ENCODE data around the gene CLSTN3.

CLSTN3 gene

GRCh38 chr12:7193674-7194073 is 63.5 kb downstream of the CLSTN3 start:
- Mint-ChIP-seq H3K27ac (no peak overlapping the region), H3K4me3 (no peak overlapping the region), H3K27me3 (ENCODE audit: low read depth) (no peaks in the 10 kb centered on the region), H3K36me3 (ENCODE audit: low read depth) (peaks cover 17% of the 10 kb centered on the region), H3K4me1 (ENCODE audit: low read depth) (peaks cover 15% of the 10 kb centered on the region), H3K9me3 (no peaks in the 10 kb centered on the region)

GRCh38 chr12:7197841-7198240 is 67.7 kb downstream of the CLSTN3 start:
- Mint-ChIP-seq H3K36me3 (ENCODE audit: low read depth) (peaks cover 22% of the 10 kb centered on the region), H3K9me3 (no peaks in the 10 kb centered on the region), H3K4me1 (ENCODE audit: low read depth) (peaks cover 1% of the 10 kb centered on the region), H3K4me3 (no peak overlapping the region), H3K27me3 (ENCODE audit: low read depth) (no peaks in the 10 kb centered on the region), H3K27ac (no peak overlapping the region)

- Mint-ChIP-seq H3K27ac (no peak overlapping the region), H3K36me3 (ENCODE audit: low read depth) (peaks cover 36% of the 10 kb centered on the region), H3K4me1 (ENCODE audit: low read depth) (no peaks in the 10 kb centered on the region), H3K27me3 (ENCODE audit: low read depth) (no peaks in the 10 kb centered on the region), H3K4me3 (no peak overlapping the region), H3K9me3 (no peaks in the 10 kb centered on the region)
These were observed 72.9 kb downstream of the CLSTN3 start for GRCh38 chr12:7203109-7203508.

- Mint-ChIP-seq H3K4me1 (ENCODE audit: low read depth) (no peaks in the 10 kb centered on the region), H3K4me3 (no peak overlapping the region), H3K27me3 (ENCODE audit: low read depth) (no peaks in the 10 kb centered on the region), H3K27ac (no peak overlapping the region), H3K9me3 (no peaks in the 10 kb centered on the region), H3K36me3 (ENCODE audit: low read depth) (peaks cover 44% of the 10 kb centered on the region)
These were observed 74.9 kb downstream of the CLSTN3 start for GRCh38 chr12:7205091-7205490.

DNA sequence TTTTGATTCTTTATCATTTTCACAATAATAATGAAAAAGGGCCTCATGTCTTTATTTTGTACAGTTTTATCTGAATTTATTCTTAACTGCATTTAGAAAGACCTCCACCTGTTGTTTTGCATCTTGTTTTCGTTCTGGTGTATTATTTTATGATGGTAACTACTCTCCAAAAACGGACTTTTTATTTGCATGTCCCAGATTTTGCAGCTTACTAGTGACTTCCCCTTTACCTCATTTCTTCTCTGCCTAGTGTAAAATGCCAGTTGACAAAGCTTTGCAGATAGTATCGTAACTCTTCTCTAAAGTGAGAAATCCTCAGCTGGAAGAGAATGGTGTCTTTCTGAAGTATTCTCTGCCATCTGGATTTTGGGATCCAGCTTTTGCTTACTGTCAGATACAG is 76.5 kb downstream of the CLSTN3 start:
- no peaks in the 10 kb centered on the region for H3K4me1 Mint-ChIP-seq (ENCODE audit: low read depth)
- no peak overlapping the region for H3K4me3 Mint-ChIP-seq
- H3K9me3 Mint-ChIP-seq = no peaks in the 10 kb centered on the region
- peaks cover 52% of the 10 kb centered on the region for H3K36me3 Mint-ChIP-seq (ENCODE audit: low read depth)
- H3K27ac Mint-ChIP-seq = no peak overlapping the region
- H3K27me3 Mint-ChIP-seq (ENCODE audit: low read depth) = no peaks in the 10 kb centered on the region

DNA sequence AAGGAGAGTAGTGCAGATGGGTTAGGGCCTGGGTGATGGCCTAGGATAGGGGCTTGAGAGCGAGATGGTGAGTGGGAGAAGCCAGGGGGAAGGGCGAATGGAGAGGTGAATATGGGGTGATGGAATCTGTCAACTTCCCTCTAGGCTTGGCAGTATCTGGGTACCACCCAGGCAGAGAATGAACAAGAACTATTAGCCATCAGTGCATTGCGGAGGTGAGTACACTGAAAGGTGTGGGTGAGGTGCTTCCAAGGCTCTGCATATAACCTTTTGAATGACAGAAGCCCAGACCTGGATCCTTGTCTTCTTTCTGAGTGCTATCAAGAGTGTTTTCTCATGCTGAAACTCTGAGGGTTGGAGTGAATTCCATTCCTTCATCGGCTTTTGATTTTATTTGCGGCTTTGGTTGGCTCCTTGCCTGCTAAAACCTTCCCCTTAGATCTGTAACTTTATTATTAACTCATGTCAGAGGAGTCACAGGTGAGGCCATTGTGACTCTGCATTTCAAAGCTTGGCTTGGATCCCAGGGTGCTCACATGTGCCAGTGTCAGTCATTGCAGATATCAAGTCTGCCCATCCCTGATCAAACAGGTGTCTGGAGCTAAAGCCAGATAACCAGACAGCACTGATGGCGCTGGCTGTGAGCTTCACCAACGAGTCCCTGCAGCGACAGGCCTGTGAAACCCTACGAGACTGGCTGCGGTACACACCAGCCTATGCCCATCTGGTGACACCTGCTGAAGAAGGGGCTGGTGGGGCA is 77.9 kb downstream of the CLSTN3 start:
- H3K4me1 Mint-ChIP-seq (ENCODE audit: low read depth) = no peaks in the 10 kb centered on the region
- H3K27me3 Mint-ChIP-seq (ENCODE audit: low read depth) = no peaks in the 10 kb centered on the region
- H3K4me3 Mint-ChIP-seq = no peak overlapping the region
- no peak overlapping the region for H3K27ac Mint-ChIP-seq
- peaks cover 49% of the 10 kb centered on the region for H3K36me3 Mint-ChIP-seq (ENCODE audit: low read depth)
- H3K9me3 Mint-ChIP-seq = peaks cover 5% of the 10 kb centered on the region
